Endodermal cell (in vitro differentiated cells): ENCODE data around the gene GPC6. TPM values are rescaled to one million over a fixed set of nuclear protein-coding genes. Genes with fewer than 3 reads are reported as not detected.
A peak's percentile ranks its signal among the peaks of the same experiment; 100 is the strongest.

Source experiments
- DNase-seq: peaks from one replicate; pipeline ENCODE4 v3.0.0-alpha.2; 2017
- H3K27ac ChIP-seq: 2 replicates; pipeline ENCODE4 v1.5.1; 2013; ENCODE audit warnings: mild to moderate bottlenecking, low read depth, low read length, moderate library complexity
- H3K27me3 ChIP-seq: 2 replicates; pipeline ENCODE4 v1.6.1; 2013; ENCODE audit warnings: mild to moderate bottlenecking, low read length, moderate library complexity; ENCODE audit not compliant: insufficient read depth, control insufficient read depth, poor library complexity, severe bottlenecking
- H3K36me3 ChIP-seq: 2 replicates; pipeline ENCODE4 v1.7.0; 2013; ENCODE audit warnings: mild to moderate bottlenecking, low read length, moderate library complexity; ENCODE audit not compliant: control insufficient read depth, insufficient read depth
- H3K4me1 ChIP-seq: one replicate; pipeline ENCODE4 v1.7.0; 2013; ENCODE audit warnings: low read length; ENCODE audit not compliant: control insufficient read depth, insufficient read depth
- H3K4me3 ChIP-seq: 2 replicates; pipeline ENCODE4 v1.5.1; 2013; ENCODE audit warnings: mild to moderate bottlenecking, low read length, moderate library complexity
- H3K9ac ChIP-seq: 2 replicates; pipeline ENCODE4 v1.6.1; 2013; ENCODE audit warnings: mild to moderate bottlenecking, low read length, moderate library complexity; ENCODE audit not compliant: poor library complexity, severe bottlenecking; ENCODE audit errors: extremely low read depth
- H3K9me3 ChIP-seq: 2 replicates; pipeline ENCODE4 v1.6.1; 2013; ENCODE audit warnings: mild to moderate bottlenecking, low read length, moderate library complexity; ENCODE audit not compliant: control insufficient read depth
- H3K27ac Mint-ChIP-seq: 2 replicates; pipeline ENCODE4 v1.8.0; 2020; ENCODE audit warnings: mixed read lengths
- H3K27me3 Mint-ChIP-seq: 2 replicates; pipeline ENCODE4 v1.8.0; 2021; ENCODE audit warnings: mild to moderate bottlenecking, mixed read lengths; ENCODE audit not compliant: insufficient read depth
- H3K36me3 Mint-ChIP-seq: 2 replicates; pipeline ENCODE4 v1.8.0; 2020; ENCODE audit warnings: low read depth, mixed read lengths
- H3K4me1 Mint-ChIP-seq: 2 replicates; pipeline ENCODE4 v1.8.0; 2020; ENCODE audit warnings: mixed read lengths
- H3K4me3 Mint-ChIP-seq: 2 replicates; pipeline ENCODE4 v1.8.0; 2020; ENCODE audit warnings: mild to moderate bottlenecking, moderate library complexity, mixed read lengths
- H3K9me3 Mint-ChIP-seq: 2 replicates; pipeline ENCODE4 v1.8.0; 2020; ENCODE audit warnings: mild to moderate bottlenecking, mixed read lengths
- WGBS, 2 experiments: methylation state at CpG; one replicate each; pipeline versions ENCODE4 v1.1.5 to v1.1.7; 2013; ENCODE audit warnings: missing lambda C conversion rate in 2 of 2, mixed read lengths in 1 of 2; ENCODE audit not compliant: insufficient coverage in 1 of 2, insufficient read length in 1 of 2; 5-methylcytosine and 5-hydroxymethylcytosine counted together
- total RNA-seq, 2 donors: library from RNA; stranded (reverse); fragmentation: NEBNext Ultra II Directional in 1 of 2; extraction: Animal tissue kit (Norgen Biotek cat#: 25700) in 1 of 2; gene quantifications; 2 replicates in 1 of 2; 3 replicates in 1 of 2; pipeline ENCODE4 v1.2.1, GENCODE V29; 2021
- TF ChIP-seq, protein P1 (sequence below): fragments of 200-600 bp; sonication (generic); conservative IDR thresholded peaks from 2 replicates; pipeline ENCODE4 v1.5.0; 2021; ENCODE audit warnings: antibody characterized with exemption, mild to moderate bottlenecking

GPC6 gene
- total RNA-seq, 2 donors from 2014 or later = 69.6 to 80.4 TPM

DNA sequence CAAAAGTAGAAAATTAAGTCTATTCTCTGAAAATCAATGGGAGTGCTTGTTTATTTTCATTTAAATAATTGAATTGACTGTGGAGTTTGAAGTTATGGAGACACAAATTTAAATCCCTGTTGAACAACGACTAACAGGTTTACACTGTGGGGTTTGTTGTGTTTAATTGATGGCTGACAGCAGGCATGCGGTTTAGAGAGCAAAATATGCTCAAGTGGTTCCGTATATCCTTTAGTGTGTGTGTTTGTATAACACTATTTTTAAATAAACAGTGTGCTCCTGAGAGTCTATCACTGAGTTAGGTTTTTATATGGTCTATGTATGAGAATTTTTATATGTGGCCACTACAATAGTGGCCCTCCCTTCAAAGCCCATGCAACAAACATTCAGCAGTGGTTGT, 332.0 kb downstream of the GPC6 start:
- DNase-seq = no peak
- Histone ChIP-seq H3K27ac (no peak overlapping the region), H3K9ac (no peak overlapping the region), H3K36me3 (peaks cover 3% of the 10 kb centered on the region), H3K4me3 (no peak overlapping the region), H3K9me3 (no peaks in the 10 kb centered on the region), H3K27me3 (no peaks in the 10 kb centered on the region), H3K4me1 (peaks cover 11% of the 10 kb centered on the region)
- H3K27me3 Mint-ChIP-seq = no peaks in the 10 kb centered on the region
- TF ChIP-seq, protein P1, sequence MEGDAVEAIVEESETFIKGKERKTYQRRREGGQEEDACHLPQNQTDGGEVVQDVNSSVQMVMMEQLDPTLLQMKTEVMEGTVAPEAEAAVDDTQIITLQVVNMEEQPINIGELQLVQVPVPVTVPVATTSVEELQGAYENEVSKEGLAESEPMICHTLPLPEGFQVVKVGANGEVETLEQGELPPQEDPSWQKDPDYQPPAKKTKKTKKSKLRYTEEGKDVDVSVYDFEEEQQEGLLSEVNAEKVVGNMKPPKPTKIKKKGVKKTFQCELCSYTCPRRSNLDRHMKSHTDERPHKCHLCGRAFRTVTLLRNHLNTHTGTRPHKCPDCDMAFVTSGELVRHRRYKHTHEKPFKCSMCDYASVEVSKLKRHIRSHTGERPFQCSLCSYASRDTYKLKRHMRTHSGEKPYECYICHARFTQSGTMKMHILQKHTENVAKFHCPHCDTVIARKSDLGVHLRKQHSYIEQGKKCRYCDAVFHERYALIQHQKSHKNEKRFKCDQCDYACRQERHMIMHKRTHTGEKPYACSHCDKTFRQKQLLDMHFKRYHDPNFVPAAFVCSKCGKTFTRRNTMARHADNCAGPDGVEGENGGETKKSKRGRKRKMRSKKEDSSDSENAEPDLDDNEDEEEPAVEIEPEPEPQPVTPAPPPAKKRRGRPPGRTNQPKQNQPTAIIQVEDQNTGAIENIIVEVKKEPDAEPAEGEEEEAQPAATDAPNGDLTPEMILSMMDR = no peak
- peaks cover 2% of the 10 kb centered on the region for H3K36me3 Mint-ChIP-seq
- peaks cover 40% of the 10 kb centered on the region for H3K4me1 Mint-ChIP-seq
- no peaks in the 10 kb centered on the region for H3K9me3 Mint-ChIP-seq
- no peak overlapping the region for H3K27ac Mint-ChIP-seq
- no peak overlapping the region for H3K4me3 Mint-ChIP-seq
- 91 to 94% methylated on average over 3 of the region's 3 CpGs for WGBS, 2 experiments

DNA sequence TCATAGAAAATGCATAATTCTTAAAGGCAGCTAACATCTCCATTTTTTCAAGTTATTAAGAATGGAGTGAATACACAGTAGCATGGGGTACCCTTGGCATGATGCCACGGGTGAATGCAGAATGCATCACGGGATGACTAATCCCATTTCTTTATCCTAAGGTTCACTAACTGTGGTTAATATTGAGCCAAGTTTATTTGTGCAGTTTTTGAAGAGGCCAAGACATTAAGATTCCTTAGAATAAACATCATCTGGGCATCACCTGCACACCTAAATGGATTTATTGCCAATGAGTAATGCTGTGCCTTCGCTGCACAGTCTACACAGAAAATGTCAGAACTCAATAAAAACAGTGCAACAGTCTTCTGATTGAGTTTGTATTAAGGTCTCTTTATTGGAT, 333.1 kb downstream of the GPC6 start:
- Histone ChIP-seq H3K4me1 (peaks cover 11% of the 10 kb centered on the region), H3K4me3 (no peak overlapping the region), H3K9me3 (no peaks in the 10 kb centered on the region), H3K9ac (no peak overlapping the region), H3K27me3 (no peaks in the 10 kb centered on the region), H3K36me3 (peaks cover 3% of the 10 kb centered on the region), H3K27ac (no peak overlapping the region)
- peaks cover 2% of the 10 kb centered on the region for H3K36me3 Mint-ChIP-seq
- peaks cover 34% of the 10 kb centered on the region for H3K4me1 Mint-ChIP-seq
- 90 to 97% methylated on average over 2 to 3 of the region's 3 CpGs for WGBS, 2 experiments
- no peak overlapping the region for H3K27ac Mint-ChIP-seq
- H3K27me3 Mint-ChIP-seq = no peaks in the 10 kb centered on the region
- no peaks in the 10 kb centered on the region for H3K9me3 Mint-ChIP-seq
- no peak for DNase-seq
- TF ChIP-seq, protein P1 = no peak
- no peak overlapping the region for H3K4me3 Mint-ChIP-seq

DNA sequence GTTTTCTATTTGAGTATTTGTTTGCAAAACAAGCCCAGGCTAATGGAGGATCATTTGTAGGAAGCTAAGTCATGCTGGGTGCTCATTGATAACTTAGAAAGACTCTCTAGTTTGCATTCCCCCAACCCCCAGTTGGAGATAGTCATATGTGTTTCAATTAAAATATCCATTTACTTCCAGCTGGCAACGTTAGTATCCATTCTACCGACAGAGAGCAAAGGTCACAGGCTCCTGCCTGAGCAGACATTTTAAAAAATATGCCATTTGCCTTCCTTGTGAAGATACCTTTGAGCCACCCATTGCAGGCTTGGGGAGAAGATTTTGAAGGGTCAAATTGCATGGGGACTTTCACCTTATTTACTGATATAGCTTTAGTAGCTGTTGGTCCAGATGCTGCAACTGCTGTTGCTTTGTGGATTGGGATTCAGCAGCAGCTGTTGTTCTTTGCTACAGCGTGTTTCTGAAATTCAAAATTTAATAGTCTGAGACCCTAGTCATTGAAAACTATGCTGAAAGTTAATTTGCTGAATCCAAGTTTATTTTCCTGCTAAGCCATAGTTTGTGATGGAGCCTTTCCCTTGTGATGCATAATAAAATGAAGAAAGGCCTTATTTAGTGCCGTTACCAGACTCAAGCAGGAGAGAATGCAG, 335.1 kb downstream of the GPC6 start:
- peak overlapping the region; percentile 30 for H3K4me3 ChIP-seq
- no peak overlapping the region for H3K27ac ChIP-seq

More for the DNA sequence above, 335.1 kb downstream of the GPC6 start:
- H3K9ac ChIP-seq = no peak overlapping the region
- H3K9me3 ChIP-seq = no peaks in the 10 kb centered on the region
- Mint-ChIP-seq H3K9me3 (peaks cover 3% of the 10 kb centered on the region), H3K4me3 (no peak overlapping the region), H3K36me3 (peaks cover 5% of the 10 kb centered on the region), H3K27me3 (no peaks in the 10 kb centered on the region), H3K27ac (peak overlapping the region; percentile 67), H3K4me1 (peaks cover 33% of the 10 kb centered on the region)
- peaks cover 8% of the 10 kb centered on the region for H3K36me3 ChIP-seq
- TF ChIP-seq, protein P1 = no peak
- peaks cover 11% of the 10 kb centered on the region for H3K4me1 ChIP-seq
- WGBS, 2 experiments = 47 to 100% methylated on average over 1 to 4 of the region's 4 CpGs
- H3K27me3 ChIP-seq = no peaks in the 10 kb centered on the region
- DNase-seq = peak; percentile 52
